Calu3 (cell line): ENCODE results near the gene MEN1. TPM values are rescaled to one million over a fixed set of nuclear protein-coding genes. Genes with fewer than 3 reads are reported as not detected.

ENCODE experiments used
- BruUV-seq: library from RNA; stranded (reverse); fragments of 400-500 nt; replicated peaks from 2 replicates; lab custom pipeline; 2021; lab: Mats Ljungman, UMichigan
- CTCF ChIA-PET: fragments of 300-600 bp; sonication (Branson Sonifier 250); formaldehyde crosslinking; loops from one replicate; lab custom pipeline; 2022; ENCODE audit warnings: antibody characterized with exemption; lab: Charles Lee
- DNase-seq: peaks from one replicate; pipeline ENCODE4 v3.0.0; 2022
- H3K27ac Mint-ChIP-seq: one replicate; pipeline ENCODE4 v1.8.0; 2022; ENCODE audit warnings: mixed read lengths; ENCODE audit not compliant: unreplicated experiment
- H3K27me3 Mint-ChIP-seq: one replicate; pipeline ENCODE4 v1.8.0; 2022; ENCODE audit warnings: mixed read lengths; ENCODE audit not compliant: unreplicated experiment
- H3K36me3 Mint-ChIP-seq: one replicate; pipeline ENCODE4 v1.8.0; 2022; ENCODE audit warnings: mild to moderate bottlenecking, moderate library complexity, mixed read lengths; ENCODE audit not compliant: insufficient read depth, unreplicated experiment
- H3K4me1 Mint-ChIP-seq: one replicate; pipeline ENCODE4 v1.8.0; 2022; ENCODE audit warnings: mild to moderate bottlenecking, low read depth, mixed read lengths; ENCODE audit not compliant: unreplicated experiment
- H3K4me3 Mint-ChIP-seq: one replicate; pipeline ENCODE4 v1.8.0; 2022; ENCODE audit warnings: mild to moderate bottlenecking, low read depth, moderate library complexity, mixed read lengths; ENCODE audit not compliant: unreplicated experiment
- H3K9me3 Mint-ChIP-seq: one replicate; pipeline ENCODE4 v1.8.0; 2022; ENCODE audit warnings: low read depth, mixed read lengths; ENCODE audit not compliant: unreplicated experiment
- intact Hi-C: fragments of 100-400 bp; cut with micrococcal nuclease; formaldehyde crosslinking; loops from one replicate; pipeline ENCODE4 v1.10.0; 2022; ENCODE audit not compliant: unreplicated experiment
- total RNA-seq: library from RNA; stranded (reverse); gene quantifications from 2 replicates; pipeline ENCODE4 v1.2.3, GENCODE V29; 2022
- TF ChIP-seq, protein P1 (sequence below): fragments of 200-600 bp; IDR thresholded peaks from one replicate; pipeline ENCODE4 v1.8.0; 2022; ENCODE audit warnings: antibody characterized with exemption; ENCODE audit not compliant: unreplicated experiment

Gene MEN1
- total RNA-seq, 1 experiment from 2014 or later, result 39.8 TPM

- Mint-ChIP-seq H3K4me1 (peaks cover 18% of the 10 kb centered on the region), H3K36me3 (peaks cover 17% of the 10 kb centered on the region), H3K27me3 (no peaks in the 10 kb centered on the region), H3K4me3 (no peak overlapping the region), H3K27ac (no peak overlapping the region), H3K9me3 (no peaks in the 10 kb centered on the region)
- no peak for DNase-seq
- intact Hi-C loops, result no loop called here
- TF ChIP-seq, protein P1, sequence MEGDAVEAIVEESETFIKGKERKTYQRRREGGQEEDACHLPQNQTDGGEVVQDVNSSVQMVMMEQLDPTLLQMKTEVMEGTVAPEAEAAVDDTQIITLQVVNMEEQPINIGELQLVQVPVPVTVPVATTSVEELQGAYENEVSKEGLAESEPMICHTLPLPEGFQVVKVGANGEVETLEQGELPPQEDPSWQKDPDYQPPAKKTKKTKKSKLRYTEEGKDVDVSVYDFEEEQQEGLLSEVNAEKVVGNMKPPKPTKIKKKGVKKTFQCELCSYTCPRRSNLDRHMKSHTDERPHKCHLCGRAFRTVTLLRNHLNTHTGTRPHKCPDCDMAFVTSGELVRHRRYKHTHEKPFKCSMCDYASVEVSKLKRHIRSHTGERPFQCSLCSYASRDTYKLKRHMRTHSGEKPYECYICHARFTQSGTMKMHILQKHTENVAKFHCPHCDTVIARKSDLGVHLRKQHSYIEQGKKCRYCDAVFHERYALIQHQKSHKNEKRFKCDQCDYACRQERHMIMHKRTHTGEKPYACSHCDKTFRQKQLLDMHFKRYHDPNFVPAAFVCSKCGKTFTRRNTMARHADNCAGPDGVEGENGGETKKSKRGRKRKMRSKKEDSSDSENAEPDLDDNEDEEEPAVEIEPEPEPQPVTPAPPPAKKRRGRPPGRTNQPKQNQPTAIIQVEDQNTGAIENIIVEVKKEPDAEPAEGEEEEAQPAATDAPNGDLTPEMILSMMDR, result no peak
- CTCF ChIA-PET, result no interaction called here
- BruUV-seq, result no TSS peak
These were observed 10.6 kb downstream of the MEN1 start for GRCh38 chr11:64799623-64800302.

DNA sequence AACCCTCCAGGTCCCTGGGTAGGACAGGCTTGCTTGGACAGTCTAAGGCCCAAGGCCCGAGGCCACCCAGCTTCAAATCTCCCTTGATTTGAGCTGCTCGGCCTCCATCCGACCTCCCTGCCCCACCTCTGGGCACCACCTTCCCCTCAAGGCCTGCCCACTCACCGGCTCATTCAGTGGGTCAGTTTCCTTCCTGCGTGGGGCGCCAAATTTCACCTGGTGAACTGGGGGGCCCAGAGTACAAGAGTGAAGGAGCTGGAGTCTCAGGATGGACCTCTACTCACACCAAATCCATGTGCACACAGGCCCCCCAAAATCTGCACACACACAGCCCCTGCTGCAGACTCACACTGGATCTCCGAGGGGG is 11.1 kb downstream of the MEN1 start:
- intact Hi-C loops, result no loop called here
- peaks cover 17% of the 10 kb centered on the region for H3K36me3 Mint-ChIP-seq
- CTCF ChIA-PET, result no interaction called here
- H3K27me3 Mint-ChIP-seq, result no peaks in the 10 kb centered on the region
- no peak overlapping the region for H3K27ac Mint-ChIP-seq
- no peak for DNase-seq
- no peak overlapping the region for H3K4me3 Mint-ChIP-seq
- H3K4me1 Mint-ChIP-seq, result peaks cover 18% of the 10 kb centered on the region
- TF ChIP-seq, protein P1, result no peak
- no peaks in the 10 kb centered on the region for H3K9me3 Mint-ChIP-seq
- no TSS peak for BruUV-seq

GRCh38 chr11:64796757-64797541 is 13.4 kb downstream of the MEN1 start:
- intact Hi-C loops, result no loop called here
- TF ChIP-seq, protein P1, result no peak
- H3K36me3 Mint-ChIP-seq, result no peaks in the 10 kb centered on the region
- H3K27ac Mint-ChIP-seq, result no peak overlapping the region
- H3K4me1 Mint-ChIP-seq, result peaks cover 8% of the 10 kb centered on the region
- no peaks in the 10 kb centered on the region for H3K9me3 Mint-ChIP-seq
- no peaks in the 10 kb centered on the region for H3K27me3 Mint-ChIP-seq
- no peak overlapping the region for H3K4me3 Mint-ChIP-seq
- no peak for DNase-seq
- CTCF ChIA-PET, result interaction anchor here (0.5 to 0.6 kb wide), 2 partner anchors 167 to 228 kb away, joined by 3 to 4 read pairs; no protein-coding TSS in a partner anchor
- no TSS peak for BruUV-seq

GRCh38 chr11:64796047-64796756 is 14.1 kb downstream of the MEN1 start:
- no peaks in the 10 kb centered on the region for H3K36me3 Mint-ChIP-seq
- intact Hi-C loops, result no loop called here
- no peak for DNase-seq
- no peaks in the 10 kb centered on the region for H3K27me3 Mint-ChIP-seq
- H3K4me3 Mint-ChIP-seq, result no peak overlapping the region
- no TSS peak for BruUV-seq
- CTCF ChIA-PET, result interaction anchor here (0.6 kb wide), 1 partner anchor 168 kb away, joined by 3 read pairs; no protein-coding TSS in a partner anchor
- TF ChIP-seq, protein P1, result no peak
- no peak overlapping the region for H3K27ac Mint-ChIP-seq
- peaks cover 8% of the 10 kb centered on the region for H3K4me1 Mint-ChIP-seq
- no peaks in the 10 kb centered on the region for H3K9me3 Mint-ChIP-seq
